Stimulated activated CD4-positive, alpha-beta T cell treated with anti-CD3 and anti-CD28 coated beads, Interleukin-4, amount 100 ng/mL, for 1 hour (primary cell): Measurements from ENCODE around the gene YLPM1.
A peak's percentile ranks its signal among the peaks of the same experiment; 100 is the strongest.

Source experiments
- DNase-seq: peaks from one replicate; pipeline ENCODE4 v3.0.0-alpha.2; 2020

YLPM1 gene

GRCh38 chr14:74793506-74794155, 30.5 kb downstream of the YLPM1 start:
- DNase-seq = no peak

GRCh38 chr14:74794947-74795346, 31.8 kb downstream of the YLPM1 start:
- DNase-seq = no peak

- DNase-seq = no peak
Measured at GRCh38 chr14:74799765-74800164, 36.6 kb downstream of the YLPM1 start.

GRCh38 chr14:74800780-74801179, 37.7 kb downstream of the YLPM1 start:
- no peak for DNase-seq

- DNase-seq = no peak
Measured at GRCh38 chr14:74801396-74801795, 38.3 kb downstream of the YLPM1 start.

GRCh38 chr14:74804219-74804825, 41.2 kb downstream of the YLPM1 start:
- no peak for DNase-seq

GRCh38 chr14:74807853-74808545, 44.9 kb downstream of the YLPM1 start:
- DNase-seq = no peak

GRCh38 chr14:74816124-74816523, 53.0 kb downstream of the YLPM1 start:
- no peak for DNase-seq

GRCh38 chr14:74820288-74820687, 57.2 kb downstream of the YLPM1 start:
- DNase-seq = no peak

- DNase-seq = no peak
Measured at GRCh38 chr14:74821267-74821915, 58.3 kb downstream of the YLPM1 start.

- no peak for DNase-seq
Measured at GRCh38 chr14:74824997-74825396, 61.9 kb downstream of the YLPM1 start.

GRCh38 chr14:74826574-74826973, 63.5 kb downstream of the YLPM1 start:
- no peak for DNase-seq

- DNase-seq = no peak
Measured at GRCh38 chr14:74829251-74829650, 66.1 kb downstream of the YLPM1 start.

- DNase-seq = no peak
Measured at GRCh38 chr14:74832849-74833248, 69.7 kb downstream of the YLPM1 start.

GRCh38 chr14:74834692-74835392, 71.7 kb downstream of the YLPM1 start:
- DNase-seq = no peak

GRCh38 chr14:74835645-74836250, 72.6 kb downstream of the YLPM1 start:
- DNase-seq = peak; percentile 10

GRCh38 chr14:74836251-74836960, 73.3 kb downstream of the YLPM1 start:
- no peak for DNase-seq

- DNase-seq = no peak
Measured at GRCh38 chr14:74838166-74838565, 75.0 kb downstream of the YLPM1 start.

- no peak for DNase-seq
Measured at GRCh38 chr14:74840603-74841030, 77.5 kb downstream of the YLPM1 start.

- DNase-seq = no peak
Measured at GRCh38 chr14:74841230-74842207, 78.4 kb downstream of the YLPM1 start.

- DNase-seq = no peak
Measured at GRCh38 chr14:74843653-74844052, 80.5 kb downstream of the YLPM1 start.
